OCI-LY7 (cell line): Measurements from ENCODE around the gene PPM1M. TPM values are rescaled to one million over a fixed set of nuclear protein-coding genes. Genes with fewer than 3 reads are reported as not detected.

ENCODE experiments used
- BruUV-seq: library from RNA; stranded (reverse); fragments of 400-500 nt; replicated peaks from 2 replicates; lab custom pipeline; 2021; lab: Mats Ljungman, UMichigan
- CTCF ChIA-PET: fragments of 300-600 bp; sonication (Branson Sonifier 250); formaldehyde crosslinking; loops from one replicate; lab custom pipeline; 2022; ENCODE audit warnings: antibody characterized with exemption; ENCODE audit not compliant: unreplicated experiment; lab: Charles Lee
- POLR2A ChIA-PET: fragments of 300-600 bp; sonication (Branson Sonifier 250); formaldehyde crosslinking; loops from one replicate; lab custom pipeline; 2022; ENCODE audit warnings: antibody characterized with exemption; lab: Charles Lee
- DNase-seq: peaks from one replicate; pipeline ENCODE4 v3.0.0-alpha.2; 2015; ENCODE audit warnings: low spot score
- H2AFZ ChIP-seq: fragments of 200-600 bp; sonication (generic), shearing (Covaris generic); 2 replicates; pipeline ENCODE4 v1.6.1; 2014; ENCODE audit warnings: mild to moderate bottlenecking, antibody characterized with exemption, low read length, moderate library complexity
- H3K27ac ChIP-seq: fragments of 200-600 bp; sonication (generic); 2 replicates; pipeline ENCODE4 v1.5.1; 2014; ENCODE audit warnings: mixed run types, low read depth, mild to moderate bottlenecking, moderate library complexity, low read length, inconsistent platforms; ENCODE audit not compliant: poor library complexity, severe bottlenecking
- H3K36me3 ChIP-seq: fragments of 200-600 bp; sonication (generic); 2 replicates; pipeline ENCODE4 v1.6.1; 2014; ENCODE audit warnings: mild to moderate bottlenecking, antibody characterized with exemption, low read length, moderate library complexity, mixed read lengths; ENCODE audit not compliant: insufficient read depth
- H3K4me1 ChIP-seq: fragments of 200-600 bp; sonication (generic); 2 replicates; pipeline ENCODE4 v1.5.1; 2014; ENCODE audit warnings: mild to moderate bottlenecking, low read length; ENCODE audit not compliant: insufficient read depth, poor library complexity, severe bottlenecking
- H3K4me2 ChIP-seq: fragments of 200-600 bp; sonication (generic); 2 replicates; pipeline ENCODE4 v1.6.1; 2014; ENCODE audit warnings: mild to moderate bottlenecking, low read length
- H3K4me3 ChIP-seq: fragments of 200-600 bp; sonication (generic); 2 replicates; pipeline ENCODE4 v1.5.1; 2014; ENCODE audit warnings: mild to moderate bottlenecking, low read depth, low read length; ENCODE audit not compliant: poor library complexity, severe bottlenecking
- H3K79me2 ChIP-seq: fragments of 200-600 bp; sonication (generic); 2 replicates; pipeline ENCODE4 v1.6.1; 2016; ENCODE audit warnings: low read depth, mild to moderate bottlenecking, low read length, moderate library complexity, mixed read lengths; ENCODE audit not compliant: insufficient read depth
- H3K9me2 ChIP-seq: fragments of 200-600 bp; sonication (generic); 2 replicates; pipeline ENCODE4 v1.6.1; 2016; ENCODE audit warnings: mild to moderate bottlenecking, low read length, mixed read lengths; ENCODE audit not compliant: insufficient read depth
- H3K9me3 ChIP-seq: fragments of 200-600 bp; sonication (generic); 2 replicates; pipeline ENCODE4 v1.6.1; 2014; ENCODE audit warnings: mild to moderate bottlenecking, mixed run types, low read length, mixed read lengths
- H4K20me1 ChIP-seq: fragments of 200-600 bp; sonication (generic); 2 replicates; pipeline ENCODE4 v1.6.1; 2014; ENCODE audit warnings: mild to moderate bottlenecking, antibody characterized with exemption, low read length, moderate library complexity, mixed read lengths; ENCODE audit not compliant: insufficient read depth
- EZH2phosphoT487 ChIP-seq: fragments of 200-600 bp; sonication (generic); IDR thresholded peaks from 2 replicates; pipeline ENCODE4 v1.6.1; 2018; ENCODE audit warnings: low read depth, borderline replicate concordance, mild to moderate bottlenecking, mixed run types, antibody characterized with exemption, low read length, moderate library complexity, mixed read lengths
- intact Hi-C: fragments of 100-400 bp; cut with micrococcal nuclease; formaldehyde crosslinking; loops from one replicate; pipeline ENCODE4 v1.10.0; 2022; ENCODE audit not compliant: unreplicated experiment
- total RNA-seq, 2 experiments: library from RNA; depleted of rRNA in 1 of 2; stranded (reverse); fragments of >200 nt in 1 of 2; shearing (Covaris generic) in 1 of 2; gene quantifications; 2 replicates each; pipeline ENCODE4 v1.2.3, GENCODE V29; 2014 to 2022
- TF ChIP-seq, protein P1 (sequence below): fragments of 200-600 bp; sonication (generic); conservative IDR thresholded peaks from 2 replicates; pipeline ENCODE4 v1.5.1; 2014; ENCODE audit warnings: mild to moderate bottlenecking, antibody characterized with exemption, low read length, moderate library complexity, mixed read lengths

PPM1M gene
- total RNA-seq, 2 experiments from 2014 or later, result 4.4 to 15.6 TPM

DNA sequence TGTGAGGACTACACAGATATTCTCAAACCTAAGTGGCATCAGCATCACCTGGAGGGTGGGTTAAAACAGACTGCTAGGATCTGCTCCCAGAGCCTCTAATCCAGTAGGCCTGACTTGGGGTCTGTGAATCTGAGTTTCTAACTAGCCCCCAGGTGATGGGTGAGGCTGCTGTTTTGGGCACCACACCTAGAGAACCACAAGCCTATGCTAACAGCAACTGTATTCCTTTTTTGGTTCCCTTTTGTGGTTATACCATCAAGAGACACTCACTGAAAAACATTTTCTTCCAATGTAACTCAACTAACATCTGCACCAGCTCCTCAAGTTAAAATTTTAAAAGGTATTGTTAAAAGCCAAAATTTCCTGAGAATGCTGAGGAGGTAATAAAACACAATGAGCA lies 16.9 kb downstream of the PPM1M start:
- intact Hi-C loops, result no loop called here
- ChIA-PET POLR2A (interaction anchor here (0.6 kb wide), 1 partner anchor 44 kb away, joined by 4 read pairs; no protein-coding TSS in a partner anchor), CTCF (no interaction called here)
- Histone ChIP-seq H3K9me2 (no peaks in the 10 kb centered on the region), H3K4me3 (no peak overlapping the region), H3K4me2 (no peak overlapping the region), H3K27ac (no peak overlapping the region), H3K79me2 (peaks cover 34% of the 10 kb centered on the region; the same call in 1 of the 2 replicates), H3K9me3 (no peaks in the 10 kb centered on the region), H2AFZ (no peak overlapping the region), H4K20me1 (0 out of 2 replicates have a peak, but pooled peaks cover under 1% of the 10 kb centered on the region), H3K4me1 (no peaks in the 10 kb centered on the region), H3K36me3 (peaks cover 100% of the 10 kb centered on the region)
- BruUV-seq, result no TSS peak
- no peak for DNase-seq
- no peak for TF ChIP-seq EZH2phosphoT487
- TF ChIP-seq, protein P1, sequence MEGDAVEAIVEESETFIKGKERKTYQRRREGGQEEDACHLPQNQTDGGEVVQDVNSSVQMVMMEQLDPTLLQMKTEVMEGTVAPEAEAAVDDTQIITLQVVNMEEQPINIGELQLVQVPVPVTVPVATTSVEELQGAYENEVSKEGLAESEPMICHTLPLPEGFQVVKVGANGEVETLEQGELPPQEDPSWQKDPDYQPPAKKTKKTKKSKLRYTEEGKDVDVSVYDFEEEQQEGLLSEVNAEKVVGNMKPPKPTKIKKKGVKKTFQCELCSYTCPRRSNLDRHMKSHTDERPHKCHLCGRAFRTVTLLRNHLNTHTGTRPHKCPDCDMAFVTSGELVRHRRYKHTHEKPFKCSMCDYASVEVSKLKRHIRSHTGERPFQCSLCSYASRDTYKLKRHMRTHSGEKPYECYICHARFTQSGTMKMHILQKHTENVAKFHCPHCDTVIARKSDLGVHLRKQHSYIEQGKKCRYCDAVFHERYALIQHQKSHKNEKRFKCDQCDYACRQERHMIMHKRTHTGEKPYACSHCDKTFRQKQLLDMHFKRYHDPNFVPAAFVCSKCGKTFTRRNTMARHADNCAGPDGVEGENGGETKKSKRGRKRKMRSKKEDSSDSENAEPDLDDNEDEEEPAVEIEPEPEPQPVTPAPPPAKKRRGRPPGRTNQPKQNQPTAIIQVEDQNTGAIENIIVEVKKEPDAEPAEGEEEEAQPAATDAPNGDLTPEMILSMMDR, result no peak

DNA sequence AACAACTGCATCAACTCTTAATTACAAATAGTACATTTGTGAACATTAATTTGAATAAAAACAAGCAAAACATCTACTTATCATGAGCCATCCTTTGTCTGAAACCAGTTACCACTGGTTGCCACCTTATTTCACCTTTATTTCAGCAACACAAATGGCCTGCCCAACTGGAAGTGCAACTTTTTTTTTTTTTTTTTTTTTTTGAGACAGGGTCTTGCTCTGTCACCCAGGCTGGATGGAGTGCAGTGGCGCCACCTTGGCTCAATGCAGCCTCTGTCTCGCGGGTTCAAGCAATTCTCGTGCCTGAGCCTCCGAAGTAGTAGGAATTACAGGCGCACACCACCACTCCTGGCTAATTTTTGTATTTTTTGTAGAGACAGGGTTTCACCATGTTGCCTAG lies 19.8 kb downstream of the PPM1M start:
- no peak overlapping the region for H3K4me2 ChIP-seq
- H3K79me2 ChIP-seq, result peaks cover 63% of the 10 kb centered on the region
- 0 out of 2 replicates have a peak, but pooled peaks cover 13% of the 10 kb centered on the region for H4K20me1 ChIP-seq
- no peaks in the 10 kb centered on the region for H3K9me3 ChIP-seq
- ChIA-PET CTCF (no interaction called here), POLR2A (no interaction called here)
- BruUV-seq, result no TSS peak
- no peak overlapping the region for H3K27ac ChIP-seq
- peaks cover 100% of the 10 kb centered on the region for H3K36me3 ChIP-seq
- no peak overlapping the region for H3K4me3 ChIP-seq
- intact Hi-C loops, result no loop called here
- H3K4me1 ChIP-seq, result no peaks in the 10 kb centered on the region
- TF ChIP-seq, protein P1, result peak; percentile 49
- TF ChIP-seq EZH2phosphoT487, result no peak
- DNase-seq, result no peak
- no peak overlapping the region for H2AFZ ChIP-seq
- H3K9me2 ChIP-seq, result no peaks in the 10 kb centered on the region

DNA sequence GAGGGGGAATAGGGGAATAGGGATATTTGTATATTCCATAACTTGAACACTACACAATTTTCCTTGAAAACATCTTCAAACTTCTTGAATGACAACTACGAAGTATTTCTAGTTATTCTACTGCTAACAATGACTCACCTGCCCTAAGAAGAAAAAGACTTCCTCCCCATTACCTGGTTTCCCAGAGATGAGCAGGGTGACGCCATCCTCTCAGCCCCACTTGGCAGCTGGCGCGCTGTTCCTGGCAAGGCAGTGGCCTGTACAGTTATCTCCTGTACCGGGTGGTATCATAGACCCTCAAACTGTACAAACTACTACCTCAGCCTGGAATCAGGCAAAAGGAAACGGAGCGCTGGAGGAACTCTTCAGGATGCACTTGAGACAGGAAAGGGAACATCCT lies 22.5 kb downstream of the PPM1M start:
- Histone ChIP-seq H4K20me1 (peaks cover 22% of the 10 kb centered on the region; the same call in 1 of the 2 replicates), H3K27ac (no peak overlapping the region), H3K79me2 (peaks cover 77% of the 10 kb centered on the region), H3K9me3 (no peaks in the 10 kb centered on the region), H3K4me1 (peaks cover 20% of the 10 kb centered on the region), H3K4me3 (no peak overlapping the region), H3K4me2 (no peak overlapping the region), H3K9me2 (no peaks in the 10 kb centered on the region), H3K36me3 (peaks cover 99% of the 10 kb centered on the region), H2AFZ (no peak overlapping the region)
- TF ChIP-seq, protein P1, result no peak
- no peak for TF ChIP-seq EZH2phosphoT487
- ChIA-PET CTCF (no interaction called here), POLR2A (interaction anchor here (0.6 to 2.1 kb wide), 2 partner anchors 9 to 317 kb away, joined by 3 to 8 read pairs; no protein-coding TSS in a partner anchor)
- BruUV-seq, result no TSS peak
- no peak for DNase-seq
- intact Hi-C loops, result no loop called here
